Hepatic stellate cell (primary cell): Measurements from ENCODE around the gene SYNGR3.

ENCODE experiments used
- DNase-seq: peaks from one replicate; pipeline ENCODE4 v3.0.0; 2011; ENCODE audit warnings: low spot score

The SYNGR3 gene

DNA sequence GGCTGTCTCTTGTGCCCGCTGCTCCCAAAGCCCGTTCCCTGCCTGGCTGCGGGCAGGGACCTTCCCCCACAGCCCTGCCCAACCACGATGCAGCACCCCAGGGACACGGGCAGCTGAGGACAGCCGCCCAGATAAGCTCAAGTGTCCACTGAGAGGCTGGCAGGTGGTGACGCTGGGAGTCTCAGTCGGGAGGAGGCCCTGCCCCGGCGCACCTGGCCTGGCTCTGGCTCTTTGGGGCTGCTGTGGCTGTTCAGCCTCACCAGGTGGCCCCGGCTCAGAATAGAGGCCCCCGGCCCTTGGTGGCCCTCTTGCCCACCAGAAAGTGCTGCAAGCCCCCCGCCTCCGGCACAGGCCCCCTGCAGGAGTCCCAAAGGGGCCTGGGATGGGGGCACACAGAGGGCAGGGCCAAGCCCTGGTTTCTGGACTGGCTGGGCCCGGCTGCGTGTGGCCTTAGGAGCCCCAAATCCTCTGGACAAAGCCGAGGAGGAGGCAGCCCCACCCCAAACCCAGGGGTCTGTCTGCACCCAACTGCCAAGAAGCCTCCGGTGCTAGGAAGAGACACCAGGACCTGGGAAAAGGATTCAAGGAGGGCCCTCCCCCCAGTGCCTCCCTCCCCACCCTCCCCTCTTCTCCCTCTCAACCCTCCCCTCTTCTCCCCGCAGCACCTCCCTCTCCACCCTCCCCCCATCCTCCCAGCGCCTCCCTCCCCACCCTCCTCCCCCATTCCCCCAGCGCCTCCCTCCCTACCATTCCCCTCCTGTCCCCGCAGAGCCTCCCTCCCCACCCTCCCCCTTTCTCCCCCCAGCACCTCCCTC, 52.6 kb downstream of the SYNGR3 start:
- DNase-seq: no peak

DNA sequence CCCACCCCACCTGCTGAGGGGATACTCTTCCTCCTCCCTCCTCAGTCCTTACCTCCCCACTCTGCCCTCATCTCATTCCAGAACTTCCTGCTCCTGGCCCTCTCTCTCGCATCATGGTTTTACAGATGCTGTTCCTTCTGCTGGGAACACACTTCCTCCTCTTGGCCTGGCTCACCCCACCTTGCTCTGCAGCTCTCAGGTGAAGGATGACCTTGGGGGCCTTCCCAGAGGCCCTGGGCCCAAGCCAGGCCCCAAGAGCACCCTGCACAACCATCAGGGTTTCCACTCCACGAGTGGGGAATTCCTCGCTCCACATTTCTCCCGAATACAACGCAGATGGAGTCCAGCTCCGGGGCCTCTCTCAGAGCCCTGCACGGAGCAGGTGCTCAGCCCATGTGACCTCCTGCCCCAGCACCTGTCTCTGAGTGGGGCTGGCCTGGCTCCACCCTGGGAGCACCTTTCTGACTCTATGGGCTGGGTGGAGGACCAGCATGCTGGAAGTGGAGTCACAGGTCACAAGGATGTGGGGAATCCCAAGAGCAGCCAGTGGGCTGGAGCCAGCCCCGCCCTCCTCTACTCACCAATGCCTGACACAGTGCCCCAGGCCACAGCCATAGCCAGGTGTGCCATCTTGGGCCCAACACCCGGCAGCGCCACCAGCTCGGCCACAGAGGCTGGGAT, 53.4 kb downstream of the SYNGR3 start:
- no peak for DNase-seq
